ENCODE measurements around the gene DNAJC16.
"Not testable (repeated sequence)": the region's sequence is repeated elsewhere in the genome, so short reads cannot be mapped to it uniquely, and the experiment has no call there.

Gene DNAJC16

DNA sequence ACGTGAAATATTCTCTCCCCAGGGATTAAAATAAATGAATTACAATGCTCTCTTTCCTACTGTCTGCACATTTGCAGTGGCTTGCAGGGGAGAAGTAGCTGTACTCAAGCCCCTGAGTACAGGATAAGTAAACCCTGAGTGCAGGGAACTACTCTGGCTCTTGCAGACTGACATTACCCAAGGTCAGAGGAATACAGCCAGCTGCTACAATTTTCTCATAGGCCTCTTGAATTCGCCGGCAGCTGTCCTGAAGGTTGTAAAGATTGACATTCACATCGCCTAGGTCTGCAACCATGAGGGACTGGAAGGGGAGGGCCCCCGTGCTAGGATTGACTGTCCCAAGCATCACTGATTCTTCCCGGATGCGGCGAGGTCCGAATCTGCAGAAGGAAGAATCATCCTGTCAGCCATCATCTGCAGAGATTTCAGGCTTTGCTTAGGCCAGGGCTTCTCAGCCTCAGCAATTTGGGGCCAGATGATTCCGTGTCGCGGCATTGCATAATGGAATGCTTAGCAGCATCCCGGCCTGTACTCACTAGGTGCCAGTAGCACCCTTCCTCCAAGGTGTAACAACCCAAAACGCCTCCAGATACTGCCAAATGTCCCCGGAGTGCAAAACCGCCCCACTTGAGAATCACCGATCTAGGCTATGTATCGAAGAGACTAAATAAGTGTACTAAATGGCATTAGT, 56.5 kb downstream of the DNAJC16 start:
- no peak for DNase-seq (ENCODE audit: low spot score)

DNA sequence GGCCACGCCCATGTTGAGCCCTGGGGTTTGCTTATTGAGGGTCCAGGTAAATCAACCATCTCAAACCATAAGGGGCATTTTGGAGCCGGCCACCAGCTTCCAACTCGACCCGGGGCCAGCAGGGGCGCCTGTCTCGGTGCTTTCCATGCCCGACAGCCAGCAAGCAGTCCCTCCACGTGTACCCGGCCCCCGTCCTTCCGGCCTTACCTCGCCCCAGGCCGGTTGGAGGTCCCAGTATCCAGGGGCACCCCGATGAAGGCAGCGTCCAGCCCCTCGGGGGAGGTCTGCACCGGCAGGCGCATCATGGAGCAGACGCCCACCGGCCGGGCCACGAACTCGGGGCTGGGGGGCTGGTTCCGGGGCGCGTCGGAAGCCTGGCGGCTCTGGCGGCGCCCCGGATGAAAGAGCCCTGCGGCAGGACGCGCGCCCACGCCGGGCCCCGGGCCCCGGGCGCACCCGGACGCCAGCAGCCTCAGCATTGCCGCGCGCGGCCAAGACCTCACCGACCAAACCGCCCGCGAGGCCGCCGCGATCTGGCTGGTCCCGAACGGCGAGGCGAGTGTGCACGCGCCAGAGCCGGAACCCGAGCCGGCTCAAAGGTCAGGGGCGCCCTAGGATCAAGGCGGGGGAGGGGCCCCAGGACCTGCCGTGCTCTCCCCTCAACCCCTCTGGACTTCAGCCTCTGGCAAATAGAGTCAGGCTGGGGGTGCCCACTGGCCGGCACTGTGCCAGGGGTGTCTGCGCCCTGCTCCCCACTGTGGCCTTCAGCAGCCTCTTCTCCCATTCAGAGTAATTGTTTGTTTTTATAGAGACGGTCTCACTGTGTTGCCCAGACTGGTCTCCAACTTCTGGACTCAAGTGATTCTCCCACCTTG, 58.1 kb downstream of the DNAJC16 start, which contains the start of gene AGMAT:
Gene AGMAT, minus strand, starts transcription at position 563 of the 875 bp plus-strand sequence. Its CDS starts 84 bp downstream, at position 479.
- DNase-seq (ENCODE audit: low spot score), result no peak

DNA sequence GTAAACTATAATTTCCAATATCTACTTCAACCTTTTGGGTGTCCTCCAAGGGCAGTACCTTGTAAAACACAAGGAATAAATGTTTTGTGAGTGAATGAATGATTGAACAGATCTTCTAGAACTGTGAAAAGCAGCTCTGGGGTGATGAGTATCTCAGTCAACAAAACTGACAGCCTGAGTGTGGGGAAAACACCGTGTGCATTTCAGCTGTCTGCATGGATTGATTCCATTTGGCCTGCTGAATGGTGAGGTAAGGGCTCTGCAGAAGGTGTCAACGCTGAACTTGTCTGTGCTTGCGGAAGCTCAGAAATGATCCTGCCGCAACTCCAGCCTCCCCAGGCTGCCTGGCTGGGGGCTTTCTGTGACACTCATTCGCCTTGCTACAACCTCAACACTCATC, 65.6 kb downstream of the DNAJC16 start:
- no peak for DNase-seq (ENCODE audit: low spot score)

DNA sequence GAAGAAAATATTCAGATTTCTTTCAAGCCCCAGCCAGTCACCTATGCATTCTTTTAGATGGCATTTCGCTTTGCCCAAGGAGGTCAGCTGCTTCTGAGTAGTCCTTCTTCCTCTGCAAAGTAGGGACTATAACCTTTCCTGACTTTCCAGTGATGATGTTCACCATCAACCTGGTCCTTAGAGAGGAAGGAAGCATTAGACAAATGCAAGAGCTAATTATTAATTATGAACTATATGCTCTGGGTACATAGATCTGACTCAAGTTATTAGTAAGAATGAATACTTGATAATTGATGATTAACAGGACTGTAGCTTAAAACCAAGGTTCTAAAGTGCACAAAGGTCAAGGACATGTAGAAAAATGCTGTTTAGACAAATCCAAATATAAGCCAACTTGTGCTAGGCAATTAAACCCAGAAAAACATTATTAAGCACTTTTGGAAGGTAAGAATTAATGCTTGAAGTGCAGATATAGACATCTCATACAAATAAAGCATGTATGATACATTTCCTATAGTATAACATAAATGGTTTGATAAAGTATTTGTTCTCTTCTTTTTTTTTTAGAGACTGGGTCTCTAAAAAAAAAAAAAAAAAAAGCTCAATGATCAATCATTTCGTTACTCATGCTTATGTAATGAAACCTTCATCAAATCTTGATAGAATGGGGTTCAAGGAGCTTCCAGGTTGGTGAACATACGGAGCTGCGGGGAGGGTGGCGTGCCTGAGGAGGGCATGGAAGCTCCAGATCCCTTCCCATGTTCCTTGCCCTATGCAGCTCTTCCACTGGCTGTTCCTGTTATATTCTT, 69.4 kb downstream of the DNAJC16 start:
- DNase-seq (ENCODE audit: low spot score), result no peak

DNA sequence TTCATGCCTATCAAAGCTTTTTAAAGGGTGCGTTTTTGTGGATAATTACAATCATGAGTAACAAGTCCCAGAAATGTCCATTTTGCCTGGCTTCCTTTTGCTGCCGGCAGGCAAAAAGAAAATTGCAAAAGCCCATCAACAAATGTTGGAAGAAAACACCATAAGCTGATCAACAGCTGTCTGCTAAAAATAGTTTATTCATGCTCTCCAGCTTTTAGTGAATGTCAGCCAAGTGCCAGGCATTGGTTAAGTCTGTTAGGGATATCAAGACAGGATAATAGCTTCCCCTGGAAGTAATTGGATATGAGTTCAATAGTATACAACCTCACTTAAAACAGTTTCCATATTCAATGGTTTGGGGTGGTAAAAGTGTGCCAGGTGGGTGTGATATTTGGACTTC, 71.8 kb downstream of the DNAJC16 start:
- no peak for DNase-seq (ENCODE audit: low spot score)

DNA sequence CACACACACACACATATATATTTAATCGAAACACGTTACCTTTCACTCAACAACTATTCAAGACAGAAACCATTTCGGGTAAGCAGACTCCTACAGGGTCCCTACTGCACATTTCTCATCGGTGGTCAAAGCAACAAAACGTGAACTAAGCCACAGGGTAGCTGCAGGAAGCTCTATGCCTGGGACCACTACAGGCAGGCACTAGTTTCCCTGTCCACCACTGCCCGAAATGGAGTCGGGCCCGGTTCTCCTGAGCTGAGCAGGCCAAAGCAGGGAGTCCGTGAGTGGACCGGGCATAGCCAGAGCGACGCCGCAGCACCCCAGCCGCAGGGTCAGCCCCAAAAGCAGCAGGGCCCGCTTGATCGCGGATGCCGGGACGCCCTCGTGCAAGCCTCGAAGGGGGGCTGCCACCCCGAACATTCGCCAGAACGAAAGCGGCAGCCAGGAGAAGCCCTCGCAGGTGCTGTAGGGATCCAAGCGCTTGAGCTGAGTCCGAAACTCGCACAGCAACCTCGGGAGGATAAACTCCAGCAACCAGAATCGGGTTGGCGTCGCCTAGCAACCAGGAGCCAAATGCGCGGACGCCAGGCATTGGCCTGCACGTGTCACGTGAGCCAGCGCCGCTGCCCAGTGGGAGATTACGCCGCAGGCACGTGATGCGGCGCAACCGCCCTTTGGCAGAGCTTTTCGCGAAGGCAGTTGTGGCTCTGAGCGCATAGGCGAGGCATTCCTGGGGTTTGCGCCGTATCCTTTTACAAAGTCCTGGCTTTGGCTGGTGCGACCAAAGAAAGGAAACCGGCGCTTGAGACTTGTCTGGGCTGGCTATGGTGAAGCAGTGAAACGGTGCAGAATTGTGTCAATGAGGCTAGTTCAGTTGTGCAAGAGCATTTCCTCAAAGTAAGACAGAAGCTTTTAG, 76.7 kb downstream of the DNAJC16 start:
- peak; percentile 93 for DNase-seq (ENCODE audit: low spot score)

DNA sequence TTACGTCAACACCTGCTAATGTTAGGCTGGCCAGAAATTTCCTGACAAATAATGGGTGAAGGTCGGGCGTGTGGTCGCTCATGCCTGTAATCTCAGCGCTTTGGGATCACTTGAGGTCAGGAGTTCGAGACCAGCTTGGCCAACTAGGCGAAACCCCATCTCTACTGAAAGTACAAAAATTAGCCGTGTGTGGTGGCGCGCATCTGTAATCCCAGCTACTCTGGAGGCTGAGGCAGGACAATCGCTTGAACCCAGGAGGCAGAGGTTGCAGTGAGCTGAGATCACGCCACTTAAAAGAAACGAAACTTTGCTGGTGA, 77.3 kb downstream of the DNAJC16 start:
- DNase-seq (ENCODE audit: low spot score), result not testable (repeated sequence)

DNA sequence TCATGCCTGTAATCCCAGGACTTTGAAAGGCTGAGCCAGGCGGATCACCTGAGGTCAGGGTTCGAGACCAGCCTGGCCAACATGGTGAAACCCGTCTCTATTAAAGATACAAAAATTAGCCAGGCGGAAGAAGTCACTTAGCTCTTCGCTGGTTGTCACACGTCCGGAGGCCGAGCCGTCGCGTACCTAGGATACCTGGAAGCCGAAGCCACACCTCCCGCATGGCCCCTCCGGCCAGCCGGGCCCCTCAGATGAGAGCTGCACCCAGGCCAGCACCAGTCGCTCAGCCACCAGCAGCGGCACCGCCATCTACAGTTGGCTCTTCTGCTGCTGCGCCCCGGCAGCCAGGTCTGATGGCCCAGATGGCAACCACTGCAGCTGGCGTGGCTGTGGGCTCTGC, 77.8 kb downstream of the DNAJC16 start:
- not testable (repeated sequence) for DNase-seq (ENCODE audit: low spot score)

DNA sequence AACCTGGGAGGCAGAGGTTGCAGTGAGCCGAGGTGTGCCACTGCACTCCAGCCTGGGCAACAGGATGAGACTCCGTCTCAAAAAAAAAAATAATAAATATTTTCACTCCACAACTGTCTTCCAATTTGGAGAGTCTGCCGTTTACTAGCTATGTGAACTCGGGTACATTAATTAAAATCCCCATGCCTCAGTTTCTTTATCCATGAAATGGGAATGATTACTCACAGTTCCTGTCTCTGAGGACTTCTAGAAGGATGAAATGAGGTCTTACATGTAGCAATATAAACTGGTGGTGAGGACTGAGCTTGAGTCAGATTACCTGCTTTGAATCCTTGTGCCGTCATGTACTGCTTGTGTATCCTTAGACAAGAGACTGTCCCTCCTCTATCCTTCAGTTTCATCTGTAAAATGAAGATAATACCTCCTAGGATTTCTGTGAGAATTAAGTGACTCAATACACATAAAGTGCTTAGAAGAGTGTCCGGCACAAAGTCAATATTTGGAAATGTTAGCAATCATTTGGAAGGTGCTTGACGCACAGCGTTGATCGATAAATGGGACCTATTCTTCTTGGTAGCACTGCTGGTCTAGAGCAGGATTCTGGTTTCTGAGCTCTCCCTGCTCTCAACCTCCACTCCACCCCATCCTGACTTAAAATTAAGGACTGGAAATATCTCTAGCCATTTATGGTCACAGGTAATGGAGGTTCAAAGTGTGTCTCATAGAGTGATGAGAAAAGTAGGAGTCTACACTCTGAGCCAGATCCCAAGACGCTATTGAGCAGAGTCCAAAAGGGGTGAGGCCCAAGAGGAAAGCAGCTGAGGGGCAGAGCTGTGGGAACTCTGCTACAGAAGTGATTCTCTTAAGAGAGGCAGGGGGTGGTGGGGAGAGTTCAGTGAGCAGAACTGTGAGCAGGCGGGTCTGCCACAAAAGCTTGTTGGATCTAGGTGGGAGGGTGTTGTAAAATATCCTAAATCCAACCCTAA, 79.0 kb downstream of the DNAJC16 start:
- DNase-seq (ENCODE audit: low spot score), result no peak

DNA sequence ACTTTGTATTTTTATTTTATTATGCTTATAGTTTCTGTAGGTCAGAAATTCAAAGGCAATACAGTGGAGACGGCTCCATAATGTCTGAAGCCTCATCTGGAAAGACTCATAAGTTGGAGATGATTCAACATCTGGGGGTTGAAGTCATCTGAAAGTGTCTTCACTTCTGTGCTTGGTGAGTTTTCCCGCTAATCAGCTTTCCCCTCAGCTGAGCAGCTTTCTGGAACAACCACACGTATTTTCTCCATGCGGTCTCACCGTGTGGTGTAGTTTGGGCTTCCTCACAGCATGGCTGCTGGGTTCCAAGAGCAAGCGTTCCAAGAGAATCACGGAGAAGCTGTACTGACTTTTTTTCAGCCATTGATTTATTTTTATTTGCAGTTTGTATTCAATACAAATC, 83.0 kb downstream of the DNAJC16 start:
- no peak for DNase-seq (ENCODE audit: low spot score)

DNA sequence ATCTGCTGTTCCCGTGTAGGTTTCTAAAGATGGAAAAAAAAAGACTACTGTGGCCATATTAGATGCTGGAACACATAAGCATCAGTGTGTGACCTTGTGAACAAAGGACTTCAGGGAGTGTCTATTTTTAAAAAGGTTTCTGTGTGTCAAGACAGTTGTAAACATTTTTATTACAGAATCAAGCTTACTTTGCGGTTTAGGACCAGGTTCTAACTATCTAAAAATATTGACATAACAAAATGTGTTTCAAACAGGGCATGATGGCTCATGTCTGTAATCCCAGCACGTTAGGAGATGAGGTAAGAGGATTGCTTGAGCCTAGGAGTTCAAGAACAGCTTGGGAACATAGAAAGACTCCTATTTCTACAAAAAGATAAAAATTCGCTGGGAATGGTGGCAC, 83.5 kb downstream of the DNAJC16 start:
- DNase-seq (ENCODE audit: low spot score), result no peak

DNA sequence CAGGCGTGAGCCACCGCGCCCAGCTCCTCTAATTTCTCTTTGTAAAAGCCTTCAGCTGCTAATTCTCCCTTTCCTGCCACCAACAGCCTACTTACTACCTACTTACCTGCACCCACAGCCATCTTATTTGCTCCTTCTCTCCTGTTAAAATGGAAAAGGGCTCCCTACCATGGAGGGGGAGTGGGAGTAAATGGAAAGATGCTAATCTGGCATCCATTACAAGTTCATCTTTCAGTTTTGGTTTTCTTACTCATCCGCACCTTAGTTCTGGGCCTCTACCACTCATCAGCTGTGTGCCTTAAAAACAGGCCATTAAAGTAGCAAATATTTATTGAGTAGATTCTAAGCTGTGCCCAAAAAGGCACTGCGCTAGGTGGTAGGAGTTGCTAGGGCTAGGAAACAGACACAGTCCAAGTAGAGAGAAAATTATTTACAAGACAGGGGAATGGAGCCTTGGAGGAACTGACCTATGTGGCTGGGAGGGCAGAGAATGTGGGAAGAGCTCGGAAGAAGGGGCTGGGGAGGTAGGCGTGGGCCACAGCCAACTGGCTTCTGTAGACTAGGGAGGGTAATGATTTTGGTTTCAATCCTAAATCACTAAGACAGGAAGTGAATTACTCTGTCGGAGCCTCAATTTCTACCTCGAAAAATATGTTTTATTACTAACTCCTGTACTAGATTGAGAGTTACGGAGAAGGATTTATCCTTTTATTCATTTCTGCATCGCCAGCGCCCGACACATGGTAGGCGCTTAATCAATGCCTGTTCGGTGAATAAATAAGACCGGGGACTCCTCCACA, 89.9 kb downstream of the DNAJC16 start:
- no peak for DNase-seq (ENCODE audit: low spot score)

DNA sequence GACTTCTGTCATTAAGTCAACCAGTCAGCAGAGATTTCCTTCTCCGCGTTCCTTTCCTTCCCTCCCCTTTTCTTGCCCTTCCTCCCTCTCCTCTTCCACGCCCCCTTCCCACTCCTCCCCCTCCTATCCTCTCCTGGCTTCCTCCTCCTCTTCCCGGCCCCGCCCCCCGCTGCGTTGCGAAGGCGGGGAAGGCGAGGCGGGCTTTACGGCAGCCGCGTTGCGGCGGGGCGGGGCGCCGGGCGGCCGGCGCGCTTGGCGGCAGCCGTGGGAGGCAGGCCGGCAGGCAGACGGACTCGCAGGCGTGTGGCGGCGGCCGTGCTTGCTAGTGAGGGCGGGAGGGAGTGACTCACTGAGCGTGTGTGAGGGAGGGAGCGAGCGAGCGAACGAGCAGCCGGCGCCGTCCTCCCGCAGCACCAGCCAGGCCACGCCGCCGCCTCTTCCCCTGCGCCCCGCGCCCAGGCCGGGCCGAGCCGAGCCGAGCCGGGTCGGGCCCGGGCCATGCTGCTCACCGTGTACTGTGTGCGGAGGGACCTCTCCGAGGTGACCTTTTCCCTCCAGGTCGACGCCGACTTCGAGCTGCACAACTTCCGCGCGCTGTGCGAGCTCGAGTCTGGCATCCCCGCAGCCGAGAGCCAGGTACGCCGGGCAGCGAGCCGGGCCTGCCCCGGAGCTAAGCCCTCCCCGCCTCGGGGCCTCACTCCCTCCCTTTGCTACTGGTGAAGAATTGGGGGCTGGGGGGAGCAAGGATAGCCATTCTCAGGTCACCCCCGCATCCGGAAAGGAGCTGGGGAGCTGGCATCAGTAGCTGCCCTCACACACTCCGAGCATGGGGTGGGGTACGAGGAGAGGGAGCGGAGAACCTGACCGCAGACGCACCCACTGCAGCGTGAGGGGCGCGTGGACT, 90.8 kb downstream of the DNAJC16 start, which contains the start of gene DDI2:
Gene DDI2, plus strand, starts transcription at position 286 of the 904 bp plus-strand sequence. Its CDS starts 213 bp downstream, at position 499.
- DNase-seq (ENCODE audit: low spot score), result peak; percentile 92

DNA sequence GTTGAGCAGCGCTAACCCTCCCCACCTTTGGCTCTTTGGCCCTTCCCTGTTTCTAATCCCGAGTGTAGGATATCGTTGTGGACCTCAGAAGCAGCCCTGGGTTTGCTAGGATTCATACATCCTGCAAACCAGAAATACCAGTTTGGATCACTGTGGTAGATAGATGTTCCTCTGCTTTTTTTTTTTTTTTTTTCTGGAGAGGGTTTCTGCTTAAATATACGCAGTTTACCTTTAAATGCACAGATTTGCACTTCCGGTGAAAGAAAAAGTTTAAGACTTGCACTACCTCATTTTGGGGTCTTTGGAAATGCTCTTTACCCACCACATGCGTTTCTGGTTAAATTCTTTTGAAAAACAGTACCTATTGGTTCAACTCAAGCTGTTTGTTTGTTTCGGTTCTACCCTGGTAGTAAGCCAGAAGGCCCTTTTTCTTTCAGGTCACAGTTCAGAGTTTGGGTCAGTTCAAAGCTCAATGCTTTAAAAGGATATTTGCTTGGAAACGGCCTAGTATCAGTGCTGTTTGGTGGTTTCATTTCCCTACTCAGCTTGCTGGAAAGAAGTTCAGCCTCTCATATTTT, 91.5 kb downstream of the DNAJC16 start:
- no peak for DNase-seq (ENCODE audit: low spot score)

DNA sequence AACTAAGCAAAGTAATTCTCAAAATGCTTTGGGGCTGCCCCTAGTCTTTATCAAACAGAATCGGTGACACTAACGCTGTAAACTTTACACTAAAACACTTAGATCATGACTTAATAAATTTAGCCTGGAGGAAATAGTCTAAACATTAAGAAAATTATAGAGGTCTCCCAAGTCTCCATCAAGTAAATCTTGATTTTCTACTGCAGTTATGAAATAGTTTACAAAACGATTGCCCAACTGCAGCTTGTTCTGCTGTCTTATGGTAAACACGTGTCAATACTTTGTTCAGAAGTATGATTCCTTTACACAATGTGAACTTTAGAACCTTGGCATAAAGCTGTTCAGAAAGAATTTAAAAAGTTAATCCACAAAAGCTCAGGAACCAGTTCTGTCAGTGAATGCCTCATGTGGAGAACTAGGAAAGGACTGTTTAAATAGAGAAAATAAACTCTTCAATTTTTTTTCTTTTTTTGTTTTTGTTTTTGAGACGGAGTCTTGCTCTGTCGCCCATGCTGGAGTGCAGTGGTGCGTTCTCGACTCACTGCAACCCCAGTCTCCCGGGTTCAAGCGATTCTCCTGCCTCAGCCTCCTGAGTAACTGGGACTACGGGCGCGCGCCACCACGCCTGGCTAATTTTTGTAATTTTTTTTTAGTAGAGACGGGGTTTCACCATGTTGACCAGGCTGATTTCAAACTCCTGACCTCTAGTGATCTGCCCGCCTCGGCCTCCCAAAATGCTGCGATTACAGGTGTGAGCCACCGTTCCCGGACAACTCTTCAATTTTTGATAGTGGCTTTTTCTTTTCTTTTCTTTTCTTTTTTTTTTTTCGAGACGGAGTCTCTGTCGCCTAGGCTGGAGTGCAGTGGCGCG, 92.2 kb downstream of the DNAJC16 start:
- no peak for DNase-seq (ENCODE audit: low spot score)

DNA sequence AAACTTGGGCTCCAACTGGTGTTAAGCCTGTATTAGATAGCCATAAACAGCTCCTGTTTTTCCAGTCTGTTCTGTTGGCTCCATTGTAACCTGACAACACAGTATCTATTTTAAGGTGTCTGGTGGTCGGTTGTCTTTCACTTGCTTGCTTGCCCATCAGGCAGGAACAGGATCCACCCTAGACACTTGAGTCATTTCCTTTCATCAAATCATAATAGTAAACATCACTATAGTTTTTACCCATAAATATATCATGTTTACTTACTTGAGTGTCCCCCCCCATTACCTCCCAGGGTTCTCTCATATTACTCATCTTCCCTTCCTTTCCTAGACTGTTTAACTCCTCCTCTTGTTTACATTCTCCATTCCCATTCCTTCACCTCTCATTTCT, 93.5 kb downstream of the DNAJC16 start:
- no peak for DNase-seq (ENCODE audit: low spot score)

All from COLO829 (cell line).